Measurements from ENCODE around the gene KATNIP.

DNA sequence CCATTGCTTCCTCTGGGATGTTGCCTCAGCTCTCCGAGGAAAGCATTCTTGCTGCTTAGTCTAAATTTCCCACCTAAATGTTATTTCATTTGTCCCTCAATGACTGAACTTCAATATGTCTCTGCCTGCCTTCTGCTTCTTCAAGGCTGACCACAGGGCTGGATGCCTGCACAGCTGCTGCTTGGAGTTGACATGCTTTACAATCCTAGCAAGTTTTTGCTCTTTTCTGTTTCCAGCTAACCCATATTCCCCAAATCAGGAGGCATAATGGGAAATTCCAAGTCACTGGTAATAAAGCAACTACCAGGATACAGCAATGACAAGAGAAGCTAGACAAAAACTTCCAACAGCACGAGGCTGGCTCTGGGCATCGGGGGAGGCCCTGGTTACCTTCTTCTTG lies 49.1 kb upstream of the KATNIP start:
- TF ChIP-seq, protein P1, sequence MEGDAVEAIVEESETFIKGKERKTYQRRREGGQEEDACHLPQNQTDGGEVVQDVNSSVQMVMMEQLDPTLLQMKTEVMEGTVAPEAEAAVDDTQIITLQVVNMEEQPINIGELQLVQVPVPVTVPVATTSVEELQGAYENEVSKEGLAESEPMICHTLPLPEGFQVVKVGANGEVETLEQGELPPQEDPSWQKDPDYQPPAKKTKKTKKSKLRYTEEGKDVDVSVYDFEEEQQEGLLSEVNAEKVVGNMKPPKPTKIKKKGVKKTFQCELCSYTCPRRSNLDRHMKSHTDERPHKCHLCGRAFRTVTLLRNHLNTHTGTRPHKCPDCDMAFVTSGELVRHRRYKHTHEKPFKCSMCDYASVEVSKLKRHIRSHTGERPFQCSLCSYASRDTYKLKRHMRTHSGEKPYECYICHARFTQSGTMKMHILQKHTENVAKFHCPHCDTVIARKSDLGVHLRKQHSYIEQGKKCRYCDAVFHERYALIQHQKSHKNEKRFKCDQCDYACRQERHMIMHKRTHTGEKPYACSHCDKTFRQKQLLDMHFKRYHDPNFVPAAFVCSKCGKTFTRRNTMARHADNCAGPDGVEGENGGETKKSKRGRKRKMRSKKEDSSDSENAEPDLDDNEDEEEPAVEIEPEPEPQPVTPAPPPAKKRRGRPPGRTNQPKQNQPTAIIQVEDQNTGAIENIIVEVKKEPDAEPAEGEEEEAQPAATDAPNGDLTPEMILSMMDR (IDR thresholded peaks at IDR 0.05), result no peak
- no peak for TF ChIP-seq POLR2A (IDR thresholded peaks at IDR 0.05)

Data from Peyer's patch (tissue), 4 donors.